ENCODE measurements around the gene DNAH17. TPM values are rescaled to one million over a fixed set of nuclear protein-coding genes. Genes with fewer than 3 reads are reported as not detected.

The DNAH17 gene
- total RNA-seq, 1 experiment from 2014 or later, result 0.69 TPM

GRCh38 chr17:78477913-78478756, 99.1 kb downstream of the DNAH17 start:
- Histone ChIP-seq H3K9ac (ENCODE audit: low read length) (no peak overlapping the region), H3K79me2 (ENCODE audit: insufficient read depth, low read length) (no peaks in the 10 kb centered on the region), H3K4me3 (replicated peaks in 1 of 2; ENCODE audit: low read depth in 1 of 2, low read length in 2 of 2) (no peak overlapping the region), H3K36me3 (ENCODE audit: control insufficient read depth in 1 of 2, insufficient read depth in 2 of 2, low read length in 2 of 2) (no peaks in the 10 kb centered on the region), H3K27ac (ENCODE audit: low read depth, low read length) (no peak overlapping the region), H3K9me3 (ENCODE audit: control insufficient read depth in 1 of 2, insufficient read depth in 1 of 2, low read depth in 1 of 2, low read length in 2 of 2) (no peaks in the 10 kb centered on the region; a peak in 1 of 4 replicates), H3K4me2 (ENCODE audit: low read length) (no peak overlapping the region), H3K9me2 (ENCODE audit: insufficient read depth) (no peaks in the 10 kb centered on the region), H3K27me3 (ENCODE audit: insufficient read depth, low read length) (no peaks in the 10 kb centered on the region), H3K4me1 (ENCODE audit: control insufficient read depth in 1 of 2, insufficient read depth in 2 of 2, low read length in 2 of 2) (no peaks in the 10 kb centered on the region), H4K20me1 (ENCODE audit: insufficient read depth) (no peaks in the 10 kb centered on the region), H2AFZ (ENCODE audit: low read depth, low read length, poor library complexity, severe bottlenecking) (no peak overlapping the region)
- POLR2A ChIA-PET, result no interaction called here
- CTCF ChIA-PET, result no interaction called here
- BruUV-seq (replicated peaks), result no TSS peak
- RAD21 ChIA-PET (ENCODE audit: low non-redundant PET in 1 of 2, low total read pairs in 2 of 2, uncharacterized antibody in 2 of 2, unreplicated experiment in 2 of 2), result no interaction called here
- no peak for DNase-seq (ENCODE audit: low read depth, low spot score)
- TF ChIP-seq SP1 (IDR thresholded peaks at IDR 0.05; ENCODE audit: low read depth) (no peak), CEBPB (IDR thresholded peaks at IDR 0.05; ENCODE audit: low read depth) (no peak)
- intact Hi-C loops (cut with micrococcal nuclease), result no loop called here
- no peak for ATAC-seq

GRCh38 chr17:78476973-78477372, 100.2 kb downstream of the DNAH17 start:
- no peak overlapping the region for H3K4me3 ChIP-seq (replicated peaks in 1 of 2; ENCODE audit: low read depth in 1 of 2, low read length in 2 of 2)
- H3K79me2 ChIP-seq (ENCODE audit: insufficient read depth, low read length), result no peaks in the 10 kb centered on the region
- POLR2A ChIA-PET, result no interaction called here
- H3K27ac ChIP-seq (ENCODE audit: low read depth, low read length), result no peak overlapping the region
- BruUV-seq (replicated peaks), result no TSS peak
- CTCF ChIA-PET, result no interaction called here
- intact Hi-C loops (cut with micrococcal nuclease), result no loop called here
- H3K9me2 ChIP-seq (ENCODE audit: insufficient read depth), result no peaks in the 10 kb centered on the region
- ATAC-seq (no peak), DNase-seq (ENCODE audit: low read depth, low spot score) (no peak)
- no peaks in the 10 kb centered on the region for H3K36me3 ChIP-seq (ENCODE audit: control insufficient read depth in 1 of 2, insufficient read depth in 2 of 2, low read length in 2 of 2)
- no peaks in the 10 kb centered on the region for H3K27me3 ChIP-seq (ENCODE audit: insufficient read depth, low read length)
- H3K4me2 ChIP-seq (ENCODE audit: low read length), result no peak overlapping the region
- no peak overlapping the region for H2AFZ ChIP-seq (ENCODE audit: low read depth, low read length, poor library complexity, severe bottlenecking)
- no peaks in the 10 kb centered on the region for H4K20me1 ChIP-seq (ENCODE audit: insufficient read depth)
- H3K4me1 ChIP-seq (ENCODE audit: control insufficient read depth in 1 of 2, insufficient read depth in 2 of 2, low read length in 2 of 2), result no peaks in the 10 kb centered on the region
- no peak overlapping the region for H3K9ac ChIP-seq (ENCODE audit: low read length)
- RAD21 ChIA-PET (ENCODE audit: low non-redundant PET in 1 of 2, low total read pairs in 2 of 2, uncharacterized antibody in 2 of 2, unreplicated experiment in 2 of 2), result no interaction called here
- no peaks in the 10 kb centered on the region; a peak in 1 of 4 replicates for H3K9me3 ChIP-seq (ENCODE audit: control insufficient read depth in 1 of 2, insufficient read depth in 1 of 2, low read depth in 1 of 2, low read length in 2 of 2)
- TF ChIP-seq CTCF (IDR thresholded peaks at IDR 0.05 in 2 of 3, conservative IDR thresholded peaks at IDR 0.05 in 1 of 3; ENCODE audit: borderline replicate concordance in 1 of 3, insufficient read depth in 1 of 3, low read depth in 2 of 3, low read length in 2 of 3), result no peak
- no peak for TF ChIP-seq EZH2phosphoT487 (IDR thresholded peaks at IDR 0.05; ENCODE audit: borderline replicate concordance)
- TF ChIP-seq TCF7L2 (IDR thresholded peaks at IDR 0.05; ENCODE audit: borderline replicate concordance, extremely low read depth, insufficient read depth, insufficient read length), result no peak
- no peak for TF ChIP-seq JUND (IDR thresholded peaks at IDR 0.05)
- no peak for TF ChIP-seq ATF3 (IDR thresholded peaks at IDR 0.05)
- no peak for TF ChIP-seq SP1 (IDR thresholded peaks at IDR 0.05; ENCODE audit: low read depth)
- TF ChIP-seq SRF (IDR thresholded peaks at IDR 0.05; ENCODE audit: low read depth), result no peak
- TF ChIP-seq EZH2 (IDR thresholded peaks at IDR 0.05), result no peak
- TF ChIP-seq ZFX (IDR thresholded peaks at IDR 0.05), result no peak
- no peak for TF ChIP-seq CBX3 (IDR thresholded peaks at IDR 0.05; ENCODE audit: low read depth)
- no peak for TF ChIP-seq FOSL1 (IDR thresholded peaks at IDR 0.05; ENCODE audit: low read depth)

Measured in HCT116 (cell line).